ENCODE results near the gene FNBP1.

Gene FNBP1

DNA sequence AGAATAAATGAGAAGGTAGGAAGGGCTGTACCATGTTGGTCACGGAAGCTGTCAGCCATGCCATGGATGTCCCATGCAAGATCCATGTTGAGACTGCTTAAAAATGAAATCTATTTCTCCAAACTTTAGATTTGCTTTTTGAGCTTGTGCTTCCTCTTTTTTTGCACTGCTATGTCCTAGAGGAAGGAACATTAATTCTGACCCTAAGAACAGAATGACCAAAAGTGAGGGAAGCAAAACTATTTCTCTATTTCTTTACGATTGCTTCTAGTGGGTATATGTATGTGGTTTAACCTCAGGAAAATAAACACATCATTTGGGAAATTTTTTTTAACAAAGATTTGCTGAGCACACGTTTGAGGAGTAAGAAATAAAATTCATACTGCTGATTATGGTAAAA lies 123.1 kb downstream of the FNBP1 start:
- no peak for DNase-seq (ENCODE audit: low read depth in 2 of 2)

DNA sequence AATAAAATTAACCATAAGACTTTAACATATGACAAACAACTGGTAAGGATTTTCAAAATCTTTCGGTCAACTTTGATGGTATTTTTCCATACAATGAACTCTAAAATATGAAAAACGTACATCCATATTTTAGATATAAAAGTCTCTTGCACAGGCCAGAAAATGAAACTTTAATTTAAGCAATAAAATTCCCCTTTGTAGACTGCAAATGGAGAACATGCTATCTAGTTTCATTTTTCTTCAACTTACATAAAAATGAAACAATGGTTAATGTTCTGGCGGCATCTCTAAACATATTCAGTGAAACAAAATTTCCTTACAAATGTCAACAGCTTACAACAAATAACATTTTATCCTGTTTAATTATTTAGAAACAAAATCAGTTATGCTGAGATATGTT lies 123.7 kb downstream of the FNBP1 start:
- no peak for DNase-seq (ENCODE audit: low read depth in 2 of 2)

DNA sequence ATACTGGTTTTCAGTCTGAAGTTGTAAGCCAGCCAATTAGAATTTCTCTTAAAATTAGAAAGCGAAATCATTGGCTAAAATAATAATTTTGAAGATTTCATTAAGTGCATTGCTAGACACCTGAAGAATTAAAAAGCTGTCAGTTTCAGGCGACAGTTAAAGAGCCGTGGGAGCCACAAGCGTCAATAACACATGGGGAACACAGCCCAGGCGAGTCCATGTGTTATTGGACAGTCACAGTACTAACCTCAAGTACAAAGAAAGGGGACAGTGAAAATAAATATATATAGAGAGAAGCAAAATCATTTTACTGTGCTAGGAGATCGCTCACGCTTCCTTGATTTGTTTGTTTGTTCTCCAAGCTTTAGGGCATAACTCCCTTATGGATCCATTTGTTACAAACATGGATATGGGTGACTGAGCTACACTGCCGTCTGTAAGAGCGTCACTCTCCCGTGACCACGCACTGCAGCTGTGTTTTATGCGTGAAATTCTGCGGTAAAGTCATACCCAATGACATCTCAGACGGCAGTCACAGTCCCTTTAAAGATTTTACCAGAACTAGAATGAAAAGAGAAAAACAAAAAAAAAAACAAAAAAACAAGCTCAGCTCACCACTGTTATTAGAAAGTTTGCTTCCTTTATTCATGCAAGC lies 124.6 kb downstream of the FNBP1 start:
- no peak for DNase-seq (ENCODE audit: low read depth in 2 of 2)

DNA sequence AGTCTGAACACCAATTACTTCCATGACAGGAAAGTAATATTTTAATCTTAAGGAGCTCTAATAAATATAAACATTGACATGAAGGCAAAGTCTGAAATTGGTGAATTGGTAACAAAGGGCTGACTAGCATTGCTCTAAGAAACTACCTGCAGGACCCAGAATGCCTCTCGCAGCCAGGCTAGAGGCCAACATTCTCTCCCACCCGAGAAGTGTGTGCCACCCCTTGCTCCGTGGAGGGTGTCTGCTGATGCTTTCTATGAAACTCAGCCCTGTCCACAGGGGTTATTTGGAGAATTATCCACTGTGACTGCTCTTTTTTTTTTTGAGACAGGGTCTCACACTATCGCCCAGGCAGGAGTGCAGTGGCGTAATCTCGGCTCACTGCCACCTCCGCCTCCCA lies 126.3 kb downstream of the FNBP1 start:
- no peak for DNase-seq (ENCODE audit: low read depth in 2 of 2)

DNA sequence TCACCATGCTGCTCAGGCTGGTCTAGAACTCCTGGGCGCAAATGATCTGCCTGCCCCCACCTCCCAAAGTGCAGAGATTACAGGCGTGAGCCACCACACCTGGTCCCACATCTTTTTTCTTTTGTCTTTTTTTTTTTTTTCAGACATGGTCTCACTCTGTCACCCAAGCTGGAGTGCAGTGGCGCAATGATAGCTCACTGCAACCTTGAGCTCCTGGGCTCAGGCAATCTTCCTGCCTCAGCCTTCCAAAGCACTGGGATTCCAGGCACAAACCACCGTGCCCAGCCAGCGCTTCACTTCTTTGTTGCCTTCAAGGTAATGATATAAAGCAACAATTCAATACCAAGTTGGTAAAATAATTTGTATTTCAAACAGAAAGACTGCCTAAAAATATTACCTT lies 128.9 kb downstream of the FNBP1 start:
- DNase-seq (ENCODE audit: low read depth in 2 of 2): no peak

DNA sequence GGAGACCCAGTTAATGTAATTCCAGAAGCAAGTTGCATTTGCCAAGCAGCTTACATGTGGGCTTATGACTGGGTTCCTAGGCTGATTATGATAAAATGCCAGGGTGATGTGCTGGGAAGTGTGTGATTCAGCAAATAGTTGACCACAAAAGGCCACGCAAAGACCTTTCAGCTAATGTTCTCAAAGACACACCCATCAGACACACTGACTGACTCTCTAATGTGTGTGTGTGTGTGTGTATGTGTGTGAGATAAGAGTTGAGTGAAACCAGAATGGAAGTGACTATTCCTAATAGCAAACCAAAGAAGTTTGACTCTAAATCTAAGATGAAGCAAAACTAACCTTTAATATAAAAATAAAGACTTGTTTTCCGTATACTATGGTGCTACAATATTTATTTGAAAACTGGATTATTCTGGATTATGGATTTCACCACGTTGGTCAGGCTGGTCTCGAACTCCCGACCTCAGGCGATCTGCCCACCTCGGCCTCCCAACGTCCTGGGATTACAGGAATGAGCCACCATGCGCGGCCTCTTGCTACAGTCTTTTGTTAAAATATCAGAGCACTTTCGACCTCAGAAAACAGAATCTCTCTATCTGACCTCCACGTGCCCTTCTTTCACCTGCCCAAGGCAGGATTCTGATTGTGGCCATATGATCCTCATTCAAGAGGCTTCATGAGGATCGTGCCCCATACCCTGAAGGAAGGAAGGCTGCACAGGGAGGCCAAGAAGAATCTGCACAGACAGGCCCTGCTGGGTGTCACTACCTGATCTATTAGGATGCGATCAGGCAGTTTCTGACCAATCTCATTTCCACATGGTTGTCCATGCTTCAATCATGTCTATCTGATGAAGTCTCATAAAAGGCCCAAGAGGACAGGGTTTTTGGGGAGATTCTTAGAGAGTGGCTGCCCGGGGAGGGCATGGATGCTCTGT lies 132.1 kb downstream of the FNBP1 start:
- DNase-seq (ENCODE audit: low read depth in 2 of 2): peak; percentile 97 to 98

DNA sequence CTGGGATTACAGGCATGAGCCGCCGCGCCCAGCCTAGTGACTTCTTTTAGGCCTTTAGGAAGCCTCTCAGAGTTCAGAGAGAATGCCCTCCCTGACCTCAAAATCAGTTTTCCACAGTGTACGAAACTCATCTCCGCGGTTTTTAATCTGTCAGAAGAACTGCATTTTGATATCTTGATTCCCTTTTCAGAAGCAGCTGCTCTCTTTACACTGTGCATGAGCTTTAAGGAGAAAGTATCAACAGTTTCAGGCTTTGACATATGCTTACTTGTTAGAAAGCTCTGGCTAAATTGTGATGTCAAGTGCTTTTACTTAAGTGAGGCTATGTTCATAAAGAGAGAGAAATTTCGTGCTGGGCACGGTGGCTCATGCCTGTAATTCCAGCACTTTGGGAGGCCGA lies 133.1 kb downstream of the FNBP1 start:
- no peak for DNase-seq (ENCODE audit: low read depth in 2 of 2)

DNA sequence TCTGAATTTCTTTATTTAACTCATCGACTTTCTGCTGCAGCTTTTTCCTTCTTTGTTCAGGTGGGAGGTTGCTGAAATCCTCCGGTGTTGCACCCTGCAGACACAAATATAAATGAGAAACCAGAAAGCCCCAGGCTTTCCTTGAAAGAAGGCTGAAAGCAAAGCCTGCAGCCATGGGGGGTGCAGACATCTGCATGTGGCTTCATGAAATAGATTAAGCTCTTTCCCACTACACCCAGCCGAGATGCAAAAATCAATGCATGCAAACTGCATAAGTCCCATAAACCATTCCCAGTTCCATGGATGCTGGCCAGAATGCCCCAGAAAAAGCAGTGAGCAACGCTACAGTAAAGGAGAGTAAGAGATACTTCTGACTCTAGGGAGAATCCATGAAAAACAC lies 134.1 kb downstream of the FNBP1 start:
- no peak for DNase-seq (ENCODE audit: low read depth in 2 of 2)

DNA sequence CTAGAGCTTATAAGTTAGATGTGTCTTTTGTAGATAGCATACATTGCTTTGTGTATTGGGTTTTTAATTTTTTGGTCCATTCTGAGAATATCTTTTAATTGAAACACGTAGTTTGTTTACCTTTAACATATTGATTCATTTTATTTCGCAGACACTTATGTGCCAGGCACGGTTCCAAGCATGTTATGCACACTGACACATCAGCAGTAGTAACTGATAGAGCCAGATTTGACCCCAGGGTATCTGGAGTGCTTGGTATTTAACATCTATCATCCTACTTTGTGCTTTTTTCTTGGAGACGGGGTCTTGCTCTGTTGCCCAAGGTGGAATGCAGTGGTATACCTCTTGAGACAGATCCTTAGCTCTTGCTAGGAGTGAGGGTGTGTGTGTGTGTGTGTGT lies 135.8 kb downstream of the FNBP1 start:
- DNase-seq (ENCODE audit: low read depth in 2 of 2): no peak

DNA sequence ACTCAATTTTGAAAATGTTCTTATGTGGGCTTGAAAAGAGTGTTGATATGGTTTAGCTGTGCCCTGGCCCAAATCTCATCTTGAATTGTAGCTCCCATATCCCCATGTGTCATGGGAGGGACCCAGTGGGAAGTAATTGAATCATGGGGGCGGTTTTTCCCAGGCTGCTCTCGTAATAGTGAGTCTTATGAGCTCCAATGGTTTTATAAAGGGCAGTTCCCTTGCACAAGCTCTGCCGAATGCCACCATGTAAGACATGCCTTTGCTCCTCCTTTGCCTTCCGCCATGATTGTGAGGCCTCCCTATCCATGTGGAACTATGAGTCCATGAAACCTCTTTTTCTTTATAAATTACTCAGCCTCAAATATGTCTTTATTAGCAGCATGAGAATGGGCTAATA lies 136.7 kb downstream of the FNBP1 start:
- no peak for DNase-seq (ENCODE audit: low read depth in 2 of 2)

DNA sequence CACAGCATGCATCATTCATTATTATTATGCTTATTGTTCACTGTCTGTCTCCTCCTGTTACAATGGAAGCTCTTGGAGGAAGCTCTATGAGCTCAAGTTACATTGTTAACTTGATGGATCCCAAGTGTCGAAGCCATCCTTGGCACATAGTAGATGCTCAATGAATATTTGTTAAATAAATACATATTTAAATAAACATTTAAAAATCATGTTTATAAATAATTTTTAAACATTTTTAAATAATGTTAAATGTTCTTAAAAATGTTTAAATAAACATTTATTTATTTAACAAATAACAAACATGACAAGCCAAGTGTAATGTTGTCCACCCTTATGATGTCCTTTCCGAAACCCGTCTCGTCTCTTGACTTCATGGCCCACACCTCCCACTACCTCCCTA lies 138.3 kb downstream of the FNBP1 start:
- DNase-seq (ENCODE audit: low read depth in 2 of 2): no peak

DNA sequence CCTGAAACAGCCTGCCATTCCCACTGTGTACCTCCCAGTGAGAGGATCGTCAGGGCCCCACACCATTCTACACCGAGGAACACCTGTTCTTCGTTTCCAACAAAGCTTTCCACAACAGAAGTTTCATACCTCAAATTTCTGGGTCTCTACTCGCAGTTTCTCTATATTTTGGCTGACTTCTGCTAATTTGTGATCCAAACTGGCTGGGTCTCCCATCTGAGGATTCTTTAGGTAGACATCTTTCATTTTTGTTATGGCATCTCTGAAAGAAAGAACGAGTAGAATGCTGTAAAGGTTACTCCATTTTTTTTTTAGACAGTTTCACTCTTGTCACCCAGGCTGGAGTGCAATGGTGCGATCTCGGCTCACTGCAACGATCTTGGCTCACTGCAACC lies 140.3 kb downstream of the FNBP1 start:
- no peak for DNase-seq (ENCODE audit: low read depth in 2 of 2)

DNA sequence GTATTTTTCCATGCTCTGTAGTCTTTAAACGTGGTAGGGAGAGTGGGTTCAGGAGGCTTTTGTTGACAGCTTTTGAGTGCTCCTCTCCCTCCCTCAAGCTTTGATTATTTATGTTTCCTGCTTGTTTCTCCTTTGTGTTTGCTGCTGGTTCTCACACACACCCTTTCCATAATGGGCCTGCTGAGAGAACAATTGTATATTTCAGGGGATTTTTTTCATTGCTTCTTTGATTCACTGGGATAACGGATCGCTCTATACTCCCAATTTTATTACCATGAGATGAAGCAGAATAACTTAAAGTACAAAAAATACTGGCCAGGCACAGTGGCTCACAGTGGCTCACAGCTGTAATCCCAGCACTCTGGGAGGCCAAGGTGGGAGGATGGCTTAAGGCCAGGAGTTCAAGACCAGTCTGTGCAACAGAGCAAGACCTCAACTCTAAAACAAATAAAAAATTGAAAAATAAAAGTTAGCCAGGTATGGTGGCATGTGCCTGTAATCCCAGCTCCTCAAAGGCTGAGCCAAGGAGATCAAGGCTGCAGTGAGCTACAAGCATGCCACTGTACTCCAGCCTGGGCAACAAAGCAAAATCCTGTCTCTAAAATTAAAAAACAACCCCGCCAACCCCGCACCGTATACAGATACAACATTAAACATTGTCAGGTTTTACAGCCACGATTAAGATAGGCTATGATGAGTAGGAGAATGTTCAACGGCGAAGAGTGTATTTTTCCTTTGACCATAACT lies 140.8 kb downstream of the FNBP1 start:
- no peak for DNase-seq (ENCODE audit: low read depth in 2 of 2)

DNA sequence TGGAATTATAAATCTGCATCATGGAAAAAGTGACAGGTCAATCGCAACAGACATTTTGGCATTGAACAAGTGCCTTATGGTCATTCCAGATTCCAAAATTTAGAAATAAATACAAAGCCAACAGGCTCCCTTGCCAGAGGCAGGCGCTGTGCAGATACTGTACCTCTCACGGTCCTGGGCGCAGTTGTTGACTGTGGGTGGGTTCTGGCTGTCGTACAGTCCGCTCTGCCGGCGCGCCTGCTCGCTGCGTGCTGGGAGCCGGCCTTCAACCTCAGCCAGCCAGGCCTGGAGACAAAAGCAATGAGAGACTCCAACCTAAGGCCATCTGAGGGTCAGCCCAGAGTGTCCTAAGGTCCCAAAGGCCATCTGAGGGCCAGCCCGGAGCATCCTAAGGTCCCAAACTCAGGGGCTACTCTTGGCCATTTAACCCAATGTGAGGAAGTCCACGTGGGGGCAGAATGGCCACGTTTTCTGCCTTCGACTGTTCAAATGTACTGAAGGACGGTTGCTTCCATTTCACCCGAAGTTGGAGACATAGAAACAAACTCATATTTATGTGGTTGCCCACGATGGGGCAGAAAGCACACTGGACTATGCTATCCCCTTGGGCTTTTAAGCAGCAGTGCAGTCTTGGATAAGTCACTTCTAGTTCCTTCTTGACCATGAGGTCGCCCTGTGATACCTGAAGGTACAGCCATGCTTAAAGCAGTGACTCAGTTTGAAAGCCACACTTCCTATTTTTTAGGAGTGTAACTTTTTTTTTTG lies 142.5 kb downstream of the FNBP1 start:
- DNase-seq (ENCODE audit: low read depth in 2 of 2): no peak

DNA sequence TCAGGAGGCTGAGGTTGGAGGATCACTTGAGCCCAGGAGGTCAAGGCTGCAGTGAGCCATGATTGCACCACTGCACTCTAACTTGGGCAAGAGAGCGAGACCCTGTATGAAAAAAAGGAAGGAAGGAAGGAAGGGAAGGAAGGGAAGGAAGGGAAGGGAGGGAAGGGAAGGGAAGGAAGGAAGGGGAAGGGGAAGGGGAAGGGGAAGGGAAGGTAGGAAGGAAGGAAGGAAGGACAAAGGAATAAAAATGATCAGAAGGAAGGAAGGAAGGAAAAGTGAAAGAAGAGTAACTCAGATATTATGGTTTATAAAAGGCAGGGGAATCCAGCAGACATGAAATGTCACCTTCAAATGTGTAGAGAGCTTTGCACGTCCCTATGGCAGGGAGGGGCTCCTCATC lies 143.4 kb downstream of the FNBP1 start:
- DNase-seq (ENCODE audit: low read depth in 2 of 2): no peak

DNA sequence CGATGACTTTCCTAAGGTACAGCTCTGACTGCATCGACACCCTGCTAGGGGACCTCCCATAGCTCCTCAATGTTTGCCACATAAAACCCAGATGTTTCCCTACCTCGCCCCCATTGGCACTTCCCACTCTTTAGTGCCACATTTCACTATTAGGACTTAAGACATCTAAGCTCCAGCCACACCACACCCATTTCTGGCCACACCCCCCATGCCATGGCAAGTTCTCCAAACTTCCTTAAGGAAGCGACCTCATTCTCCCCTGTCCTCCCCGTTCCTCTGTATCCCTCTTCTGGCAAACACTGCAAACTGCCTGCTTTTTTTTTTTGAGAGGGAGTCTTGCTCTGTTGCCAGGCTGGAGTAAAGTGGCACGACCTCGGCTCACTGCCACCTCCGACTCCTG lies 144.8 kb downstream of the FNBP1 start:
- DNase-seq (ENCODE audit: low read depth in 2 of 2): no peak

DNA sequence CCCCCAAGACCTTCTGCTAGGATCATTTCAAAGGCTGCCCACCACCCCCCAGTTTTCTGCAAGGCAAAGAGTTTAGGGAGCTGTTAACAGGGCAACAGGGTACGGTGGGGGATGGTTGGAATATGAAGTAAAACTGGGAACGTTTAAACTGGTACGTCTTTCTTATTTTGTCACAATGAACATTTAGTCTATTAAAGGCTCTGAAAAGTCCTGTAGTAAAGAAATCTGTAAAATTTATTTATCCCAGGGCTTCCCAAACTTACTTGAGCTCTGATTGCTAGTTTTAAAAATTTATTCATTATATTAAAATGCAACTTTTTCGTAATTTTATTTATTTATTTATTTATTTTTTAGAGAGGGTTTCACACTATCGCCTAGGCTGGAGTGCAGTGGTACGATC lies 145.7 kb downstream of the FNBP1 start:
- DNase-seq (ENCODE audit: low read depth in 2 of 2): no peak

DNA sequence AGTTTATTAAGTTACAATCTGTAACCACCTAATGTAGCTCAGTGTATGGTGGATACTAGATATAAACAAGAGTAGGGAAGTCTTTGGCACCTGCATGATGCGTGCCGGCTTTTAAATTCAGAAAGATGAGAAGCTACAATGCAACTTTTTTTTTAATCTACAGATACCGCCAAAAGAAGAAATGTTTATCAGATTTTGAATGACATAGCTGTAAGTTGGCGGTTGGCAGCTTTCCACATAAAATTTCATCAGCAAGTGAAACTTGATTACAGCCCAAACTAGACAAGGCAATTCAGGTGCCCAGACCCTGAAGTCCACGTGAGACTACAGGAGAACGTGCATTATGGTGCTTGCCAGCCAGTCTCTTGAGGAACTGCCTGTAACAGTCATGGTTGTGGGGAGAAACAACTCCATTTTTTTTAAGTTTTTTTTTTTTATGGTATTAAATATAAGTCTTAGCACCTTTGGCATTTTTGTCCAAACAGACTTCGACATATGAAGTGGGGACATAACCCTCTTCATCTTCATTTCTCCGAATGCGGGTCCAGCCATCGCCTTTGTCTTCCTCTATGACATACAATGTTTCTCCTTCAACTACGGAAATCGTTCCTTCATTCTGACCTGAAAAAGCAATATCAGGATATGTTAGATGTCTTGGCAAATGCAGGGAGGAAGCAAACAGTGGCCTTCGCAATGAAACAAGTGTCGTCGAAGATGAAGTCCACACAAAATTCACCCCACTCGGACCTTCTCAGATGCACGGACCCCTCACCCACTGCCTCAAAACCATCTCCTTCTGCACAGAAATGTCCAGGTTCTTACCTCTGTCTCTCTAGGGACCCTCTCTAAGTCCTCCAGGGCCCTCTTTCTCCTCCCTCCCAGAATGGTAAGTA lies 147.4 kb downstream of the FNBP1 start:
- no peak for DNase-seq (ENCODE audit: low read depth in 2 of 2)

DNA sequence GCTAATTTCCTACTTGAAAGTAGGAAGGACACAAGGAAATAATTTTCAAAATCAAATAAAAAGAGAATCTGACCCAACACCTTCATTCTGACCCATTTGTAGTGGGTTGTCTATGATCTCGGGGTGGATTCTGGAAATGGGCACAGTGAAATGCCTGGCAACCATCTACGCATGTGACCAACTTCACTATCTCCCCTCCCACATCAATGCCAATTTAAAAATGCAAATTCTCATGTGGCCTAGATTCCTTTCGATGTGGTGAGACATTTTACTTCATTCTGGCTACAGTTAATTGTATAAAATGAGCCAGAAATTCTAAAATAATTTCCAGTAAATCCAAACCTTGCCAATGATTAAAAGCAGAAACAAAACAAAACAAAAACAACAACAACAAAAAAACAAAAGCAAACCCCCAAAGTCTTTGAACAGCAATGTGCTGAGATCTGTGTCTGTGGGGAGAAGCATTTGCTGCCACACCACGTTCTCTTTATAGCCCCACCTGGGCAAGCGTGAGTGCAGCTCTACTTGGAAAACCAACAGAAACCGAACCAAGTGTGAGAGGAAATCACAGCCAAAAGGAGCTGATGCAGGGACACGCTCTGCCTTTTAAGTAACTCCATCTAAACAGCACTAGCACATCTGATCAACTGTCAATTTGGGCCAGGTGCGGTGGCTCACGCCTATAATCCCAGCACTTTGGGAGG lies 148.7 kb downstream of the FNBP1 start:
- DNase-seq (ENCODE audit: low read depth in 2 of 2): no peak

DNA sequence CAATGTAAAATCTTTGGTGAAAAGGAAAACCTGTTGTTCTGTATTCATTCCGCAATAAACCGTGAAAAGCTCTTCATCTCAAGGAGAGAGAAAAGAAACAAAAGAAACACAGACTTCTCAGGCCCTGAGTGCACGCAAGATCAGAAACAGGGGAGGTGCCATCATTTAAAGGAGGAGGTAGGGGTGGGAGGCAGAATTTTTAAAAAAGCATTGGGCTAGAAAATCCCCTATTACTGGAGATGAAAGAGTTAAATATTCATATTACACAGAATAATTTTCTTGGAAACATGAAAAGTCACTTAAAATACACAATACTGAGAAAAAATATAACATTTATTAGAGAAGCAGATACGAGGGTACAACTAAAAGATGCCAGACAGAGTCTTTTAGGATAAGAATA lies 151.4 kb downstream of the FNBP1 start:
- DNase-seq (ENCODE audit: low read depth in 2 of 2): no peak

All from fibroblast of skin of left quadriceps (primary cell).